Breast epithelium (tissue), 4 donors: ENCODE results near the gene GALNTL6. TPM values are rescaled to one million over a fixed set of nuclear protein-coding genes. Genes with fewer than 3 reads are reported as not detected.

Source experiments
- DNase-seq, 2 donors: peaks; one replicate each; pipeline ENCODE4 v3.0.0-alpha.2; 2019; ENCODE audit warnings: low spot score in 2 of 2
- H3K27ac ChIP-seq, 2 donors: fragments of 200-600 bp; sonication (generic) in 1 of 2; one replicate each; pipeline ENCODE4 v1.5.1; 2016 to 2019; ENCODE audit warnings: mild to moderate bottlenecking in 1 of 2
- H3K27me3 ChIP-seq, 2 donors: fragments of 200-600 bp; sonication (generic) in 1 of 2; one replicate each; pipeline versions ENCODE4 v1.5.1 to v1.6.0; 2017 to 2019; ENCODE audit warnings: control low read depth in 1 of 2, mild to moderate bottlenecking in 1 of 2
- H3K36me3 ChIP-seq: fragments of 200-600 bp; one replicate; pipeline ENCODE4 v1.5.1; 2019
- H3K4me1 ChIP-seq, 2 donors: fragments of 200-600 bp; sonication (generic); one replicate each; pipeline ENCODE4 v1.5.1; 2016 to 2019; ENCODE audit warnings: control low read depth in 1 of 2
- H3K4me3 ChIP-seq, 3 donors: fragments of 200-600 bp; sonication (generic); 1 replicate in 2 of 3; 2 replicates in 1 of 3; pipeline ENCODE4 v1.5.1; 2016 to 2019; ENCODE audit warnings: mild to moderate bottlenecking in 3 of 3, moderate library complexity in 2 of 3
- H3K9me3 ChIP-seq, 2 donors: fragments of 200-600 bp; sonication (generic) in 1 of 2; one replicate each; pipeline ENCODE4 v1.5.1; 2016 to 2019; ENCODE audit warnings: control low read depth in 1 of 2
- CTCF ChIP-seq, 3 donors: fragments of 450-650 bp; IDR thresholded peaks; one replicate each; pipeline ENCODE4 v1.5.1; 2016 to 2017; ENCODE audit warnings: antibody characterized with exemption in 3 of 3, mild to moderate bottlenecking in 3 of 3, moderate library complexity in 3 of 3
- POLR2A ChIP-seq: fragments of 450-650 bp; IDR thresholded peaks from one replicate; pipeline ENCODE4 v1.6.1; 2016; ENCODE audit warnings: antibody characterized with exemption, mild to moderate bottlenecking, moderate library complexity
- POLR2AphosphoS5 ChIP-seq, 3 donors: sonication (generic); formaldehyde crosslinking; IDR thresholded peaks; one replicate each; pipeline ENCODE4 v1.6.1; 2017; ENCODE audit warnings: antibody characterized with exemption in 3 of 3
- intact Hi-C: fragments of 100-400 bp; cut with DNase I; formaldehyde crosslinking; loops from one replicate; pipeline ENCODE4 v1.15.1; 2023; ENCODE audit warnings: low total_unique reads
- total RNA-seq, 3 donors: library from RNA; depleted of rRNA; stranded (reverse); fragments of >200 nt; gene quantifications; one replicate each; pipeline ENCODE4 v1.1.0, GENCODE V29; 2016

The GALNTL6 gene
- total RNA-seq, 3 donors from 2014 or later: 0.29 to 0.98 TPM; not detected in 1

DNA sequence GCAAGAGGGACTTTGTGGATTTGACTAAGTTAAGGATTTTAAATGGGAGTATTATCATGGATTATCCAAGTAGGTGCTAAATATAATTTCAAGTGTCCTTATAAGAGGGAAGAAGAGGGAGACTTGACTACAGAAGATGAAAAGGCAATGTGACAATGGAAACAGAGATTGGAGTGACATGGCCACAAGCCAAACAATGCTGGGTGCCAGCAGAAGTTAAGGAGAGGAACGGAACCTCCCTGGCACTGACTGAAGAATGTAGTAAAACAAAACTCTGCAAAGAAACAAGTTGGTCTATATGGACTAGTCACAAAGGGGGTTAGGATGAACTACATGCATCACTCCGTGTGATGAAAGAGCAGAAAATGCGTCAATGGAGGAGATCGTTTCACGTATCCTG, 959.6 kb downstream of the GALNTL6 start:
- H3K36me3 ChIP-seq: no peaks in the 10 kb centered on the region
- no peak for TF ChIP-seq CTCF (IDR thresholded peaks at IDR 0.05)
- no peak for TF ChIP-seq POLR2AphosphoS5 (IDR thresholded peaks at IDR 0.05)
- no peak for TF ChIP-seq POLR2A
- no peaks in the 10 kb centered on the region for H3K4me1 ChIP-seq
- intact Hi-C loops: no loop called here
- no peak overlapping the region for H3K4me3 ChIP-seq
- H3K9me3 ChIP-seq: no peaks in the 10 kb centered on the region
- no peak for DNase-seq
- H3K27me3 ChIP-seq: no peaks in the 10 kb centered on the region
- H3K27ac ChIP-seq: no peak overlapping the region

- Histone ChIP-seq H3K4me3 (no peak overlapping the region), H3K27ac (no peak overlapping the region), H3K9me3 (no peaks in the 10 kb centered on the region), H3K4me1 (no peaks in the 10 kb centered on the region), H3K36me3 (no peaks in the 10 kb centered on the region), H3K27me3 (no peaks in the 10 kb centered on the region)
- intact Hi-C loops: no loop called here
- TF ChIP-seq POLR2AphosphoS5 (IDR thresholded peaks at IDR 0.05): no peak
- DNase-seq: no peak
Measured at GRCh38 chr4:172776203-172776861, 963.1 kb downstream of the GALNTL6 start.

- no peak for DNase-seq
- Histone ChIP-seq H3K27me3 (no peaks in the 10 kb centered on the region), H3K4me3 (no peak overlapping the region), H3K27ac (no peak overlapping the region), H3K36me3 (no peaks in the 10 kb centered on the region), H3K4me1 (no peaks in the 10 kb centered on the region), H3K9me3 (no peaks in the 10 kb centered on the region)
- TF ChIP-seq CTCF (IDR thresholded peaks at IDR 0.05) (no peak), POLR2A (no peak), POLR2AphosphoS5 (IDR thresholded peaks at IDR 0.05) (no peak)
- intact Hi-C loops: no loop called here
Measured at GRCh38 chr4:172777729-172778431, 964.7 kb downstream of the GALNTL6 start.

DNA sequence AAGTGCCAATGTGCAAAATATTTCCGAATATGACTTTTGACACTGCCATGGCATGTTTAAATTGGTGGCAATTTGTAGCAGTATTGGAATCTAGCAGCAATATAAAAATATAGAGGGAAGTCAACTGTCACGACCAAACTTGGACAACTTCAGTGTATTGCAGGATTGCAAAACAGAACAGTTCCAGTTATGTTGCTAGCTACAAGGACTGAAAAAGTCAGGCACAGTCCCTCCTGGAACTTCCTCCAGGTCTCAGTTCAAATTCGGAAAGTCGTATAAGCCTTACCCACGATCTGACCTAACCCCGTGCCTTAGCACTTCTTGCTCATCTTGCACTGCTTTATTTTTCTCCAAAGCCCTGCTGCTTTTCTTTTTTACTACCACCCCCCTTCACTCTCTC, 965.4 kb downstream of the GALNTL6 start:
- Histone ChIP-seq H3K4me3 (no peak overlapping the region), H3K4me1 (no peaks in the 10 kb centered on the region), H3K27me3 (no peaks in the 10 kb centered on the region), H3K9me3 (no peaks in the 10 kb centered on the region), H3K27ac (no peak overlapping the region), H3K36me3 (no peaks in the 10 kb centered on the region)
- DNase-seq: no peak
- no peak for TF ChIP-seq POLR2AphosphoS5 (IDR thresholded peaks at IDR 0.05)
- no peak for TF ChIP-seq CTCF (IDR thresholded peaks at IDR 0.05)
- no peak for TF ChIP-seq POLR2A
- intact Hi-C loops: no loop called here

- no peak for DNase-seq
- intact Hi-C loops: loop anchor here (1.0 to 10.0 kb wide), 2 partner anchors 11 to 464 kb away; no protein-coding TSS in a partner anchor
- Histone ChIP-seq H3K27me3 (no peaks in the 10 kb centered on the region), H3K4me3 (no peak overlapping the region), H3K4me1 (no peaks in the 10 kb centered on the region), H3K9me3 (no peaks in the 10 kb centered on the region), H3K27ac (no peak overlapping the region), H3K36me3 (no peaks in the 10 kb centered on the region)
- TF ChIP-seq POLR2AphosphoS5 (IDR thresholded peaks at IDR 0.05): no peak
- no peak for TF ChIP-seq POLR2A
- TF ChIP-seq CTCF (IDR thresholded peaks at IDR 0.05): no peak
Measured at GRCh38 chr4:172780566-172781081, 967.4 kb downstream of the GALNTL6 start.
